HG03045 (cell line): ENCODE results near the gene SNAP23.

Source experiments
- ATAC-seq: cut with Tn5 transposase; IDR thresholded peaks from one replicate; pipeline ENCODE4 v1.9.1; 2021; ENCODE audit warnings: mild to moderate bottlenecking, moderate library complexity; ENCODE audit not compliant: unreplicated experiment

The SNAP23 gene

GRCh38 chr15:42494998-42495360, 455 bp upstream of the SNAP23 start:
- ATAC-seq = no peak

- no peak for ATAC-seq
Measured at GRCh38 chr15:42498212-42499068, 3.0 kb downstream of the SNAP23 start.

GRCh38 chr15:42499858-42500609, 4.6 kb downstream of the SNAP23 start:
- ATAC-seq = no peak

- ATAC-seq = no peak
Measured at GRCh38 chr15:42502477-42502876, 7.0 kb downstream of the SNAP23 start.

- ATAC-seq = no peak
Measured at GRCh38 chr15:42503825-42504224, 8.4 kb downstream of the SNAP23 start.

- ATAC-seq = no peak
Measured at GRCh38 chr15:42504631-42505030, 9.2 kb downstream of the SNAP23 start.

- no peak for ATAC-seq
Measured at GRCh38 chr15:42507514-42507913, 12.1 kb downstream of the SNAP23 start.

GRCh38 chr15:42508263-42508690, 12.8 kb downstream of the SNAP23 start:
- no peak for ATAC-seq

GRCh38 chr15:42510258-42511006, 15.0 kb downstream of the SNAP23 start:
- no peak for ATAC-seq

- no peak for ATAC-seq
Measured at GRCh38 chr15:42511007-42511391, 15.6 kb downstream of the SNAP23 start.

GRCh38 chr15:42523331-42523730, 27.9 kb downstream of the SNAP23 start:
- ATAC-seq = no peak

- ATAC-seq = no peak
Measured at GRCh38 chr15:42528970-42529369, 33.5 kb downstream of the SNAP23 start.

GRCh38 chr15:42533246-42533645, 37.8 kb downstream of the SNAP23 start:
- ATAC-seq = no peak

GRCh38 chr15:42544853-42545629, 49.6 kb downstream of the SNAP23 start:
- no peak for ATAC-seq

- no peak for ATAC-seq
Measured at GRCh38 chr15:42547918-42548248, 52.4 kb downstream of the SNAP23 start.

GRCh38 chr15:42548249-42549031, 53.0 kb downstream of the SNAP23 start, which contains the start of the genes HAUS2 and LRRC57:
Gene HAUS2, plus strand, starts transcription at chr15:42548838. Its CDS starts 35 bp downstream, at chr15:42548873.
Gene LRRC57, minus strand, starts transcription at chr15:42548793. Its CDS starts 359 bp downstream, at chr15:42548434.
- peak; percentile 70 for ATAC-seq

- ATAC-seq = no peak
Measured at GRCh38 chr15:42549032-42549491, 53.6 kb downstream of the SNAP23 start.

- ATAC-seq = no peak
Measured at GRCh38 chr15:42549741-42550392, 54.4 kb downstream of the SNAP23 start.

- ATAC-seq = no peak
Measured at GRCh38 chr15:42553554-42553953, 58.1 kb downstream of the SNAP23 start.
